Activated B cell treated with CpG ODN at 0.5 μM for 24 hours (primary cell): ENCODE data around the gene CC2D1A. TPM values are rescaled to one million over a fixed set of nuclear protein-coding genes. Genes with fewer than 3 reads are reported as not detected.

Experiments
- ATAC-seq: fragments of 200-7000 bp; cut with Tn5 transposase; one replicate; pipeline ENCODE4 v1.10.0; 2021; ENCODE audit warnings: low read depth, mild to moderate bottlenecking, moderate library complexity
- CTCF ChIA-PET: fragments of 350-600 bp; sonication (Branson Sonifier 250); formaldehyde crosslinking; loops from one replicate; lab custom pipeline; 2021; ENCODE audit warnings: antibody characterized with exemption; lab: Charles Lee
- POLR2A ChIA-PET: fragments of 350-600 bp; sonication (Branson Sonifier 250); formaldehyde crosslinking; loops from one replicate; lab custom pipeline; 2021; ENCODE audit warnings: antibody characterized with exemption; lab: Charles Lee
- DNase-seq: peaks from one replicate; pipeline ENCODE4 v3.0.0; 2022
- H3K27ac Mint-ChIP-seq: one replicate; pipeline ENCODE4 v1.8.0; 2020; ENCODE audit warnings: mixed read lengths
- H3K27me3 Mint-ChIP-seq: one replicate; pipeline ENCODE4 v1.8.0; 2021; ENCODE audit warnings: mixed read lengths
- H3K36me3 Mint-ChIP-seq: one replicate; pipeline ENCODE4 v1.8.0; 2021; ENCODE audit warnings: low read depth, mixed read lengths
- H3K4me1 Mint-ChIP-seq: one replicate; pipeline ENCODE4 v1.8.0; 2021; ENCODE audit warnings: mixed read lengths
- H3K4me3 Mint-ChIP-seq: one replicate; pipeline ENCODE4 v1.8.0; 2020; ENCODE audit warnings: mild to moderate bottlenecking, mixed read lengths
- H3K9me3 Mint-ChIP-seq: one replicate; pipeline ENCODE4 v1.8.0; 2020; ENCODE audit warnings: mixed read lengths
- intact Hi-C: fragments of 100-400 bp; cut with micrococcal nuclease; formaldehyde crosslinking; loops from one replicate; pipeline ENCODE4 v1.15.1; 2024
- total RNA-seq: library from RNA; stranded (reverse); gene quantifications from 2 replicates; pipeline ENCODE4 v1.2.3, GENCODE V29; 2022
- TF ChIP-seq, protein P1 (sequence below): fragments of 200-600 bp; IDR thresholded peaks from one replicate; pipeline ENCODE4 v1.8.0; 2022; ENCODE audit warnings: antibody characterized with exemption, mild to moderate bottlenecking

Gene CC2D1A
- total RNA-seq, 1 donor from 2014 or later = 35.6 TPM

- DNase-seq = no peak
- Mint-ChIP-seq H3K9me3 (no peaks in the 10 kb centered on the region), H3K4me1 (peaks cover 8% of the 10 kb centered on the region), H3K4me3 (no peak overlapping the region), H3K27ac (no peak overlapping the region), H3K36me3 (peaks cover 38% of the 10 kb centered on the region), H3K27me3 (no peaks in the 10 kb centered on the region)
- POLR2A ChIA-PET = no interaction called here
- CTCF ChIA-PET = no interaction called here
- intact Hi-C loops = no loop called here
- ATAC-seq = peak; percentile 37
- TF ChIP-seq, protein P1, sequence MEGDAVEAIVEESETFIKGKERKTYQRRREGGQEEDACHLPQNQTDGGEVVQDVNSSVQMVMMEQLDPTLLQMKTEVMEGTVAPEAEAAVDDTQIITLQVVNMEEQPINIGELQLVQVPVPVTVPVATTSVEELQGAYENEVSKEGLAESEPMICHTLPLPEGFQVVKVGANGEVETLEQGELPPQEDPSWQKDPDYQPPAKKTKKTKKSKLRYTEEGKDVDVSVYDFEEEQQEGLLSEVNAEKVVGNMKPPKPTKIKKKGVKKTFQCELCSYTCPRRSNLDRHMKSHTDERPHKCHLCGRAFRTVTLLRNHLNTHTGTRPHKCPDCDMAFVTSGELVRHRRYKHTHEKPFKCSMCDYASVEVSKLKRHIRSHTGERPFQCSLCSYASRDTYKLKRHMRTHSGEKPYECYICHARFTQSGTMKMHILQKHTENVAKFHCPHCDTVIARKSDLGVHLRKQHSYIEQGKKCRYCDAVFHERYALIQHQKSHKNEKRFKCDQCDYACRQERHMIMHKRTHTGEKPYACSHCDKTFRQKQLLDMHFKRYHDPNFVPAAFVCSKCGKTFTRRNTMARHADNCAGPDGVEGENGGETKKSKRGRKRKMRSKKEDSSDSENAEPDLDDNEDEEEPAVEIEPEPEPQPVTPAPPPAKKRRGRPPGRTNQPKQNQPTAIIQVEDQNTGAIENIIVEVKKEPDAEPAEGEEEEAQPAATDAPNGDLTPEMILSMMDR = no peak
These were observed 68.1 kb downstream of the CC2D1A start for GRCh38 chr19:13974073-13974472.

DNA sequence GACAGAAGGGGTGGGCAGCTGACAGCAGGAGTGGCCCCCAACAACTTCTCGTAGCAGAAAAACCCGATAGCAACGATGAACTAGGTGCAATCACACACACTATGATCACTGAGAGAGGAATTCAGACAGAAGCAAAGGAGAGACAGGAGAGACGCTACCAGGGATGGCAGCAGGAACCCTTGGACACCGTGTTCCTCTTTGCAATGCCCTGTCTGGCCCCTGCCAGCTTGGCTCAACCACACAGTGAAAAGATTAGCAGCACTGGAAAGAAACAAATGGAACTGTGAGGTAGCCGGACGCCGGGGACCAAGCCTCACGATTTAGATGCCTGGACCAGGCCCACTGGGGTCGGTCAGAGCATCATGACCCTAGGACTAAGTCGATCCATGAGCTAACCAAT is 69.9 kb downstream of the CC2D1A start:
- H3K4me3 Mint-ChIP-seq = no peak overlapping the region
- DNase-seq (no peak), ATAC-seq (no peak)
- no peaks in the 10 kb centered on the region for H3K27me3 Mint-ChIP-seq
- H3K36me3 Mint-ChIP-seq = peaks cover 29% of the 10 kb centered on the region
- intact Hi-C loops = no loop called here
- H3K9me3 Mint-ChIP-seq = no peaks in the 10 kb centered on the region
- H3K27ac Mint-ChIP-seq = no peak overlapping the region
- POLR2A ChIA-PET = no interaction called here
- H3K4me1 Mint-ChIP-seq = peaks cover 19% of the 10 kb centered on the region
- CTCF ChIA-PET = interaction anchor here (0.5 to 1.9 kb wide), 2 partner anchors 56 to 1009 kb away, joined by 3 to 4 read pairs; partner anchors contain the start of gene IL27RA
- TF ChIP-seq, protein P1 = no peak

DNA sequence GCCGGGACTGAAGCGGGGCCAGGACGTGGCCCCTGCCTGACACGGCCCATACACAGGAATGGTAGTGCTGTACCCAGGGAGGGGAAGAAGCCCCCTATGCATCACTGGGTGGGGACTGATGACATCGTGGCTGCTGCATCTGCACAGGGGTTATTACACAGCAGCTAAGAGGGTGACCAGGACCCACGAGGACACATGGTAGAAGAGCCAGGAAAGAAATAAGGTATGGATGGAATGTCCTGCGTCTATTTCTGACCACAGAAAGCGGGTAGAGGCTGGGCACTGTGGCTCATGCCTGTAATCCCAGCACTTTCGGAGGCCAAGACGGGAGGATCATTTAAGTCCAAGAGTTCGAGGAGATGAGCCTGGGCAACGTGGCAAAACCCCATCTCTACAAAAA is 70.4 kb downstream of the CC2D1A start:
- TF ChIP-seq, protein P1 = no peak
- Mint-ChIP-seq H3K27ac (no peak overlapping the region), H3K4me1 (peaks cover 24% of the 10 kb centered on the region), H3K4me3 (no peak overlapping the region), H3K27me3 (no peaks in the 10 kb centered on the region), H3K9me3 (no peaks in the 10 kb centered on the region), H3K36me3 (peaks cover 29% of the 10 kb centered on the region)
- ChIA-PET CTCF (interaction anchor here (1.9 kb wide), 1 partner anchor 55 kb away, joined by 4 read pairs; the partner anchor contains the start of gene IL27RA), POLR2A (interaction anchor here (0.5 kb wide), 1 partner anchor 313 kb away, joined by 3 read pairs; no protein-coding TSS in a partner anchor)
- intact Hi-C loops = no loop called here
- DNase-seq = no peak
- no peak for ATAC-seq

DNA sequence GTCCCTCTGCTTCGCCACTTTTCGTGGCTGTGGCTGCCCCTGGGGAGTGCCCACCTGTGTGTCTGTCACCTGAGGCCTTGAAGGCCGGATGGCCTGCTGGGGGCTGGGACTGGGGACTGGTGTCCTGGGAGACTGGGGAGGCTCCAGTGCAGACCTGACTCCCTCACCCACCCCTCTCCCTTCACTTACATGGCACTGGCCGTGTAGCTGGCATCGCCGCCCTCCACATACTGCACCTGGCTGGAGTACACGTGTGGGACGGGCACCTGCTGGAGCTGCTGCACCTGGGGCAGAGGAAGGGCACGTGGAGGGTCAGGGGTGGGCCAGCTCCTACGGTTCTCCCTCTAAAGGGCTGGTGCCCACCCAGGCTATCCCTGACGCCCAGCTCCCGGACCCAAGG is 71.8 kb downstream of the CC2D1A start:
- TF ChIP-seq, protein P1 = no peak
- ATAC-seq = no peak
- Mint-ChIP-seq H3K36me3 (peaks cover 26% of the 10 kb centered on the region), H3K27ac (no peak overlapping the region), H3K9me3 (no peaks in the 10 kb centered on the region), H3K4me3 (no peak overlapping the region), H3K4me1 (peaks cover 38% of the 10 kb centered on the region), H3K27me3 (no peaks in the 10 kb centered on the region)
- no peak for DNase-seq
- CTCF ChIA-PET = interaction anchor here (1.9 kb wide), 1 partner anchor 54 kb away, joined by 4 read pairs; the partner anchor contains the start of gene IL27RA
- intact Hi-C loops = no loop called here
- POLR2A ChIA-PET = interaction anchor here (1.0 to 4.7 kb wide), 6 partner anchors 18 to 54 kb away, joined by 3 to 29 read pairs (median 8); partner anchors contain the start of genes DCAF15, IL27RA and RFX1

DNA sequence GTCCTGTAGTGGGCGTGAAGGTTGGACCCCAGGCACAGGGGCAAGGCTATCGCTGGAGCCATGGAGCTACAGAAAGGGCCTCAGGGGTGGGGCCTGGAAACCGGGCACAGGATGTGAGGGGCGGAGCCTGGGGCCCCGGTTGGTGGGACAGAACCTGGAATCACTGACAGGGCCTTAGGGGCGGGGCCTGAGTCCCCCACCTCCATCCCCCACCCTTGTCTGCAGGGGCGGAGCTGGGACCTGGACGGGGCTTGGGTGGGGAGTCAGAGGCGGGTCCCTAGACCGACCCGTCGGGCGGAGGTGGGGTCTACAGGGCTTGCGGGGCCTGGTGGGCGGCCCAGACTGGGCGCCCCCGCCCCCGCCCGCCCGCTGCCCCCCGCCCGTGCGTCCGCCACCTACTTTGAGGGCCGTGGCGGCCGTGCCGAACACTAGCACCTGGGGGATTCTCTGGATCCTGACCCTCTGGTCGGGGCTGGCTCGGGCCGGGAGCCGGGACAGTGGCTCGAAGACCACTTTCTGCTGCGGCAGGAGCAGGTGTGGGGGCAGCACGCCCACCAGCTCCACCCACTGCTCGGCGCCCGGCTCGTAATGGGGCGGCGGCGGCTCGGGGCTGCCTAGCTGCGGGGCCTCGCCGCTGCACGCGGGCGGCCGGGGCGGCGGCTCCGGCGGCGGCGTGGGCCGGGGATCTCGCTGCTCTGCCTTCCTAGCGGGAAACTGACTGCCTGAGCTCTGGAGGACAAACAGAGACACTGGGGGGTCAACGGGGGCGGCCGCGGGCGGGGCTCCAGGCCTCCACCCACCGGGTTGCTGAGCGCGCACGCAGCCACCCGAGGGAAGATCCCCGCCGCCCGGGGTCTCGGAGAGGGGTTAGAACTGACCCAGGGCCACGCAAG is 72.6 kb downstream of the CC2D1A start:
- POLR2A ChIA-PET = interaction anchor here (0.7 to 4.7 kb wide), 8 partner anchors 8 to 53 kb away, joined by 3 to 29 read pairs (median 6); partner anchors contain the start of genes DCAF15, IL27RA and RFX1
- TF ChIP-seq, protein P1 = no peak
- H3K27me3 Mint-ChIP-seq = no peaks in the 10 kb centered on the region
- intact Hi-C loops = no loop called here
- peak; percentile 63 for ATAC-seq
- no peaks in the 10 kb centered on the region for H3K9me3 Mint-ChIP-seq
- peak; percentile 33 for DNase-seq
- H3K27ac Mint-ChIP-seq = no peak overlapping the region
- H3K4me3 Mint-ChIP-seq = peak overlapping the region; percentile 57
- peaks cover 22% of the 10 kb centered on the region for H3K36me3 Mint-ChIP-seq
- H3K4me1 Mint-ChIP-seq = peaks cover 45% of the 10 kb centered on the region
- CTCF ChIA-PET = interaction anchor here (1.4 kb wide), 1 partner anchor 17 kb away, joined by 3 read pairs; no protein-coding TSS in a partner anchor
